H9 (cell line): Measurements from ENCODE around the gene ZNF836. TPM values are rescaled to one million over a fixed set of nuclear protein-coding genes. Genes with fewer than 3 reads are reported as not detected.

Source experiments
- DNase-seq: peaks from one replicate; pipeline ENCODE4 v3.0.0-alpha.2; 2017
- H2AFZ ChIP-seq: one replicate; pipeline ENCODE4 v1.6.1; 2013; ENCODE audit warnings: mild to moderate bottlenecking, low read length, control low read depth, moderate library complexity
- H2AK5ac ChIP-seq: 2 replicates; pipeline ENCODE4 v1.6.1; 2013; ENCODE audit warnings: low read length, control low read depth, mixed read lengths; ENCODE audit not compliant: insufficient read length
- H2BK120ac ChIP-seq: one replicate; pipeline ENCODE4 v1.6.1; 2013; ENCODE audit warnings: low read depth, mild to moderate bottlenecking, low read length, control low read depth, inconsistent platforms; ENCODE audit not compliant: poor library complexity, severe bottlenecking
- H2BK12ac ChIP-seq: 2 replicates; pipeline ENCODE4 v1.6.1; 2013; ENCODE audit warnings: low read length, control low read depth, mixed read lengths, low read depth; ENCODE audit not compliant: insufficient read length
- H2BK15ac ChIP-seq: 2 replicates; pipeline ENCODE4 v1.6.1; 2013; ENCODE audit warnings: low read depth, low read length, control low read depth
- H2BK20ac ChIP-seq: one replicate; pipeline ENCODE4 v1.6.1; 2013; ENCODE audit warnings: low read depth, mild to moderate bottlenecking, low read length, control low read depth, inconsistent platforms; ENCODE audit not compliant: poor library complexity, severe bottlenecking
- H2BK5ac ChIP-seq: 2 replicates; pipeline ENCODE4 v1.6.1; 2013; ENCODE audit warnings: low read length, control low read depth, mixed read lengths; ENCODE audit not compliant: insufficient read length
- H3K14ac ChIP-seq: 2 replicates; pipeline ENCODE4 v1.6.1; 2013; ENCODE audit warnings: low read length, control low read depth; ENCODE audit not compliant: insufficient read depth
- H3K18ac ChIP-seq: 2 replicates; pipeline ENCODE4 v1.6.1; 2013; ENCODE audit warnings: low read depth, mild to moderate bottlenecking, mixed read lengths, low read length, control low read depth; ENCODE audit not compliant: insufficient read length
- H3K23ac ChIP-seq: 2 replicates; pipeline ENCODE4 v1.6.1; 2013; ENCODE audit warnings: low read length, control low read depth, mixed read lengths, low read depth; ENCODE audit not compliant: insufficient read length
- H3K23me2 ChIP-seq: 2 replicates; pipeline ENCODE4 v1.6.1; 2013; ENCODE audit warnings: low read depth, mild to moderate bottlenecking, mixed read lengths, low read length, control low read depth; ENCODE audit not compliant: insufficient read length, poor library complexity, severe bottlenecking
- H3K27ac ChIP-seq: 2 replicates; pipeline ENCODE4 v1.5.1; 2013; ENCODE audit warnings: low read length, control low read depth, mixed read lengths, low read depth; ENCODE audit not compliant: insufficient read length
- H3K27me3 ChIP-seq: 2 replicates; pipeline ENCODE4 v1.6.1; 2013; ENCODE audit warnings: low read length, control low read depth, inconsistent platforms; ENCODE audit not compliant: insufficient read depth
- H3K4ac ChIP-seq: 2 replicates; pipeline ENCODE4 v1.6.1; 2013; ENCODE audit warnings: low read depth, mild to moderate bottlenecking, control low read depth, inconsistent platforms, low read length, moderate library complexity
- H3K4me1 ChIP-seq: 2 replicates; pipeline ENCODE4 v1.6.1; 2013; ENCODE audit warnings: low read length, control low read depth, inconsistent platforms; ENCODE audit not compliant: insufficient read depth
- H3K4me2 ChIP-seq: 2 replicates; pipeline ENCODE4 v1.6.1; 2013; ENCODE audit warnings: low read length, control low read depth, mixed read lengths; ENCODE audit not compliant: insufficient read length, insufficient read depth
- H3K56ac ChIP-seq: 2 replicates; pipeline ENCODE4 v1.6.1; 2013; ENCODE audit warnings: low read depth, mild to moderate bottlenecking, mixed read lengths, low read length, control low read depth; ENCODE audit not compliant: insufficient read length
- H3K79me1 ChIP-seq: 2 replicates; pipeline ENCODE4 v1.6.1; 2013; ENCODE audit warnings: low read depth, mild to moderate bottlenecking, moderate library complexity, low read length, control low read depth, inconsistent platforms; ENCODE audit not compliant: insufficient read depth, poor library complexity, severe bottlenecking
- H3K79me2 ChIP-seq: 2 replicates; pipeline ENCODE4 v1.6.1; 2013; ENCODE audit warnings: low read length, control low read depth, inconsistent platforms; ENCODE audit not compliant: insufficient read depth
- H3K9ac ChIP-seq: 2 replicates; pipeline ENCODE4 v1.6.1; 2013; ENCODE audit warnings: low read length, control low read depth, mixed read lengths; ENCODE audit not compliant: insufficient read length; ENCODE audit errors: extremely low read depth
- H3K9me3 ChIP-seq: one replicate; pipeline ENCODE4 v1.6.1; 2013; ENCODE audit warnings: low read depth, low read length, inconsistent platforms; ENCODE audit not compliant: control insufficient read depth
- H3T11ph ChIP-seq: one replicate; pipeline ENCODE4 v1.6.1; 2013; ENCODE audit warnings: mild to moderate bottlenecking, low read length, control low read depth, inconsistent platforms
- H4K20me1 ChIP-seq: one replicate; pipeline ENCODE4 v1.6.1; 2013; ENCODE audit not compliant: control insufficient read depth, insufficient read length, insufficient read depth
- H4K5ac ChIP-seq: 2 replicates; pipeline ENCODE4 v1.6.1; 2013; ENCODE audit warnings: low read depth, mild to moderate bottlenecking, mixed read lengths, low read length, control low read depth; ENCODE audit not compliant: insufficient read length
- H4K8ac ChIP-seq: replicated peaks from 2 replicates; pipeline ENCODE4 v1.6.1; 2013; ENCODE audit warnings: low read length, control low read depth, mixed read lengths, low read depth; ENCODE audit not compliant: insufficient read length
- H4K91ac ChIP-seq: 2 replicates; pipeline ENCODE4 v1.6.1; 2013; ENCODE audit warnings: low read depth, mild to moderate bottlenecking, moderate library complexity, mixed read lengths, low read length, control low read depth; ENCODE audit not compliant: insufficient read length
- H3K27ac Mint-ChIP-seq, 3 experiments: 2 replicates in 2 of 3; 3 replicates in 1 of 3; pipeline ENCODE4 v1.8.0; 2020 to 2021; ENCODE audit warnings: mixed read lengths in 3 of 3, mild to moderate bottlenecking in 1 of 3, moderate library complexity in 1 of 3
- H3K27me3 Mint-ChIP-seq: 2 replicates; pipeline ENCODE4 v1.8.0; 2021; ENCODE audit warnings: low read depth, mild to moderate bottlenecking, moderate library complexity, mixed read lengths
- H3K36me3 Mint-ChIP-seq, 3 experiments: 2 replicates in 2 of 3; 3 replicates in 1 of 3; pipeline ENCODE4 v1.8.0; 2020 to 2021; ENCODE audit warnings: low read depth in 3 of 3, mixed read lengths in 3 of 3; ENCODE audit not compliant: insufficient read depth in 1 of 3
- H3K4me1 Mint-ChIP-seq, 2 experiments: 2 replicates each; pipeline ENCODE4 v1.8.0; 2020; ENCODE audit warnings: mixed read lengths in 2 of 2
- H3K4me3 Mint-ChIP-seq, 2 experiments: 2 replicates in 1 of 2; 3 replicates in 1 of 2; pipeline ENCODE4 v1.8.0; 2020 to 2021; ENCODE audit warnings: mild to moderate bottlenecking in 2 of 2, mixed read lengths in 2 of 2, moderate library complexity in 1 of 2
- H3K9me3 Mint-ChIP-seq, 2 experiments: 2 replicates in 1 of 2; 3 replicates in 1 of 2; pipeline ENCODE4 v1.8.0; 2020; ENCODE audit warnings: mild to moderate bottlenecking in 2 of 2, mixed read lengths in 2 of 2, moderate library complexity in 1 of 2
- WGBS: extraction: QIAGEN DNeasy Blood & Tissue Kit; methylation state at CpG from one replicate; pipeline ENCODE4 v1.1.7; 2013; ENCODE audit warnings: missing lambda C conversion rate, low lambda C conversion rate, mixed read lengths; ENCODE audit not compliant: insufficient read length; ENCODE audit errors: extremely low coverage; 5-methylcytosine and 5-hydroxymethylcytosine counted together
- total RNA-seq: library from RNA; stranded (reverse); gene quantifications from 2 replicates; pipeline ENCODE4 v1.2.1, GENCODE V29; 2021
- TF ChIP-seq, protein P1 (sequence below): fragments of 200-600 bp; sonication (generic); conservative IDR thresholded peaks from 3 replicates; pipeline ENCODE4 v1.8.0; 2021; ENCODE audit warnings: antibody characterized with exemption, mild to moderate bottlenecking

ZNF836 gene
- total RNA-seq, 1 experiment from 2014 or later: 17.4 TPM

DNA sequence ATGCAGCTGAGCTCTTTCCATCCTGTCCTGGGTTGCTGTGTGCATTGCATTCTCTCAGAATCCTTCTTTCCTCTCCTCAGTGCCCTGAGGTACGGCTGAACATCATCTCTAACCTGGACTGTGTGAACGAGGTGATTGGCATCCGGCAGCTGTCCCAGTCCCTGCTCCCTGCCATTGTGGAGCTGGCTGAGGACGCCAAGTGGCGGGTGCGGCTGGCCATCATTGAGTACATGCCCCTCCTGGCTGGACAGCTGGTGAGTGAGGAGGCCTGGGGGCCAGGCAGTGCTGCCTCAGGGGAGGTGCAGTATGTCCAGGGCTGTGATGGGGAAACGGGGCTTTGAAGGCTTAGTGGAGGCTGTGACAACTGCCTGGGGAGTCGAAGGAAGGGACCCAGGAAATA is 48.2 kb upstream of the ZNF836 start:
- Mint-ChIP-seq H3K27ac (no peak overlapping the region), H3K4me1 (no peaks in the 10 kb centered on the region), H3K9me3 (no peaks in the 10 kb centered on the region), H3K4me3 (no peak overlapping the region; a peak in 1 of 5 replicates), H3K36me3 (peaks cover 76 to 98% (median 94%) of the 10 kb centered on the region in 3 experiments), H3K27me3 (no peaks in the 10 kb centered on the region)
- Histone ChIP-seq H3K9me3 (no peaks in the 10 kb centered on the region), H3K79me1 (no peaks in the 10 kb centered on the region), H3K9ac (no peak overlapping the region), H3K14ac (no peak overlapping the region; the same call in 1 of the 2 replicates), H3K27me3 (no peaks in the 10 kb centered on the region), H2BK120ac (no peak overlapping the region), H3K4me2 (no peak overlapping the region), H2AK5ac (no peak overlapping the region), H3T11ph (no peak overlapping the region), H4K91ac (no peak overlapping the region), H2BK12ac (no peak overlapping the region), H4K20me1 (peaks cover 2% of the 10 kb centered on the region), H3K23ac (no peak overlapping the region), H3K18ac (no peak overlapping the region), H3K4me1 (no peaks in the 10 kb centered on the region), H3K79me2 (no peaks in the 10 kb centered on the region), H4K5ac (no peak overlapping the region), H4K8ac (no peak overlapping the region), H3K4ac (no peak overlapping the region), H2BK5ac (no peak overlapping the region), H2AFZ (no peak overlapping the region), H3K23me2 (no peaks in the 10 kb centered on the region), H2BK15ac (no peak overlapping the region), H3K56ac (no peak overlapping the region), H3K27ac (no peak overlapping the region), H2BK20ac (no peak overlapping the region)
- WGBS: no CpG with 5 or more reads among the region's 8 CpGs
- TF ChIP-seq, protein P1, sequence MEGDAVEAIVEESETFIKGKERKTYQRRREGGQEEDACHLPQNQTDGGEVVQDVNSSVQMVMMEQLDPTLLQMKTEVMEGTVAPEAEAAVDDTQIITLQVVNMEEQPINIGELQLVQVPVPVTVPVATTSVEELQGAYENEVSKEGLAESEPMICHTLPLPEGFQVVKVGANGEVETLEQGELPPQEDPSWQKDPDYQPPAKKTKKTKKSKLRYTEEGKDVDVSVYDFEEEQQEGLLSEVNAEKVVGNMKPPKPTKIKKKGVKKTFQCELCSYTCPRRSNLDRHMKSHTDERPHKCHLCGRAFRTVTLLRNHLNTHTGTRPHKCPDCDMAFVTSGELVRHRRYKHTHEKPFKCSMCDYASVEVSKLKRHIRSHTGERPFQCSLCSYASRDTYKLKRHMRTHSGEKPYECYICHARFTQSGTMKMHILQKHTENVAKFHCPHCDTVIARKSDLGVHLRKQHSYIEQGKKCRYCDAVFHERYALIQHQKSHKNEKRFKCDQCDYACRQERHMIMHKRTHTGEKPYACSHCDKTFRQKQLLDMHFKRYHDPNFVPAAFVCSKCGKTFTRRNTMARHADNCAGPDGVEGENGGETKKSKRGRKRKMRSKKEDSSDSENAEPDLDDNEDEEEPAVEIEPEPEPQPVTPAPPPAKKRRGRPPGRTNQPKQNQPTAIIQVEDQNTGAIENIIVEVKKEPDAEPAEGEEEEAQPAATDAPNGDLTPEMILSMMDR: no peak
- DNase-seq: no peak
